ENCODE measurements around the gene GNAQ. TPM values are rescaled to one million over a fixed set of nuclear protein-coding genes. Genes with fewer than 3 reads are reported as not detected.

The GNAQ gene
- total and polyA plus RNA-seq, 8 donors, result 13.1 to 75.3 (median 38.5) TPM

- no peak for DNase-seq
- peak overlapping the region in 1 of 5 donors; percentile 10 for H3K27ac ChIP-seq
- intact Hi-C loops (cut with DNase I; ENCODE audit: low total_unique reads), result no loop called here
- H3K4me3 ChIP-seq, result no peak overlapping the region
- H3K4me1 ChIP-seq, result peaks cover 0 to 51% (median 15%) of the 10 kb centered on the region in 4 donors
- TF ChIP-seq, protein P1, sequence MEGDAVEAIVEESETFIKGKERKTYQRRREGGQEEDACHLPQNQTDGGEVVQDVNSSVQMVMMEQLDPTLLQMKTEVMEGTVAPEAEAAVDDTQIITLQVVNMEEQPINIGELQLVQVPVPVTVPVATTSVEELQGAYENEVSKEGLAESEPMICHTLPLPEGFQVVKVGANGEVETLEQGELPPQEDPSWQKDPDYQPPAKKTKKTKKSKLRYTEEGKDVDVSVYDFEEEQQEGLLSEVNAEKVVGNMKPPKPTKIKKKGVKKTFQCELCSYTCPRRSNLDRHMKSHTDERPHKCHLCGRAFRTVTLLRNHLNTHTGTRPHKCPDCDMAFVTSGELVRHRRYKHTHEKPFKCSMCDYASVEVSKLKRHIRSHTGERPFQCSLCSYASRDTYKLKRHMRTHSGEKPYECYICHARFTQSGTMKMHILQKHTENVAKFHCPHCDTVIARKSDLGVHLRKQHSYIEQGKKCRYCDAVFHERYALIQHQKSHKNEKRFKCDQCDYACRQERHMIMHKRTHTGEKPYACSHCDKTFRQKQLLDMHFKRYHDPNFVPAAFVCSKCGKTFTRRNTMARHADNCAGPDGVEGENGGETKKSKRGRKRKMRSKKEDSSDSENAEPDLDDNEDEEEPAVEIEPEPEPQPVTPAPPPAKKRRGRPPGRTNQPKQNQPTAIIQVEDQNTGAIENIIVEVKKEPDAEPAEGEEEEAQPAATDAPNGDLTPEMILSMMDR (IDR thresholded peaks at IDR 0.05), result no peak
- TF ChIP-seq EP300 (IDR thresholded peaks at IDR 0.05), result no peak
- no peak for TF ChIP-seq POLR2AphosphoS5 (IDR thresholded peaks at IDR 0.05)
- TF ChIP-seq POLR2A (IDR thresholded peaks at IDR 0.05), result no peak
- WGBS, 5 donors, result 64 to 85% (median 83%) methylated on average over 2 of the region's 2 CpGs
- H3K9me3 ChIP-seq, result no peaks in the 10 kb centered on the region
- no peaks in the 10 kb centered on the region for H3K27me3 ChIP-seq
- H3K36me3 ChIP-seq, result peaks cover 0 to 8% (median 5%) of the 10 kb centered on the region in 4 donors
Observed at GRCh38 chr9:77896269-77896937, 135.2 kb downstream of the GNAQ start.

DNA sequence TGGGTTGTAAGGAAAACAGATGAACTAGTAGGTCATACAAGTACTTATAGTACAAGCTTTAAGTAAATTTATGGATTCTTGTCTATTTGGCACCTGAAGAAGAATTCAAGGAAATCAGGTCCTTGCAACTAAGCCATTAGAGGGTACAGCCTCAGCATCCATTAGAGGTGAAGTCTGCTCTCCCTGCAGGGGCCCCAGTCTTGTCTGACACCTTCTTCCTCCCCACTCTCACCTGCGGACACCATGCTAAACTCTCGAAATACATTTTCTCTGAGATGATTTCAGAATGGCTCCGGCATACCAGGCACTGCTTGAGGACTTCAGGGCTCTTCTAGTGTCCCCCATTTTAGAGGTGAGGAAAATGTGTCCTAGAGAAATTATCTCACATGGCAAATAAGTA lies 137.9 kb downstream of the GNAQ start:
- intact Hi-C loops (cut with DNase I; ENCODE audit: low total_unique reads), result no loop called here
- no peak overlapping the region for H3K4me3 ChIP-seq
- no peaks in the 10 kb centered on the region for H3K27me3 ChIP-seq
- H3K4me1 ChIP-seq, result peaks cover 0 to 47% (median 12%) of the 10 kb centered on the region in 4 donors
- 95 to 99% (median 97%) methylated on average over 3 of the region's 3 CpGs for WGBS, 5 donors
- peaks cover 0 to 11% (median 5%) of the 10 kb centered on the region in 4 donors for H3K36me3 ChIP-seq
- H3K9me3 ChIP-seq, result no peaks in the 10 kb centered on the region
- H3K27ac ChIP-seq, result no peak overlapping the region
- TF ChIP-seq POLR2AphosphoS5 (IDR thresholded peaks at IDR 0.05), result no peak
- no peak for TF ChIP-seq POLR2A (IDR thresholded peaks at IDR 0.05)
- no peak for TF ChIP-seq EP300 (IDR thresholded peaks at IDR 0.05)
- TF ChIP-seq, protein P1 (IDR thresholded peaks at IDR 0.05), result no peak
- no peak for DNase-seq

DNA sequence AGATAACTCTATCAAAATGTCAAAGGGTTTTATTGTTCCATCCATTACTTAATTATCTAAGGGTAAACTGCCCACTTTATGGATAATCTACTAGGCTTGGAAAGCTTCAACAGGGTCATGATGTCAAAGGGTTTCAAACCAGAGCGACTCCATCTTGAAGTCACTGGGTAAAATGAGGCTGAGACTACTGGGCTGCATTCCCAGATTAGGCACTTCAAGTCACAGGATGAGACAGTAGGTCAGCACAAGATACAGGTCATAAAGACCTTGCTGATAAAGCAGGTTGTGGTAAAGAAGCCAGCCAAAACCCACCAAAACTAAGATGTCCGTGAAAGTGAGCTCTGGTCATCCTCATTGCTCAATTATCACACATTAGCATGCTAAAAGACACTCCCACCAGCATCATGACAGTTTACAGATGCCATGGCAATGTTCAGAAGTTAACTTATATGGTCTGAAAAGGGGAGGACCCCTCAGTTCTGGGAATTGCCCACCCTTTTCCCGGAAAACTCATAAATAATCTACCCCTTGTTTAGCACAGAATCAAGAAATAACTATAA lies 138.6 kb downstream of the GNAQ start:
- H3K9me3 ChIP-seq, result no peaks in the 10 kb centered on the region

DNA sequence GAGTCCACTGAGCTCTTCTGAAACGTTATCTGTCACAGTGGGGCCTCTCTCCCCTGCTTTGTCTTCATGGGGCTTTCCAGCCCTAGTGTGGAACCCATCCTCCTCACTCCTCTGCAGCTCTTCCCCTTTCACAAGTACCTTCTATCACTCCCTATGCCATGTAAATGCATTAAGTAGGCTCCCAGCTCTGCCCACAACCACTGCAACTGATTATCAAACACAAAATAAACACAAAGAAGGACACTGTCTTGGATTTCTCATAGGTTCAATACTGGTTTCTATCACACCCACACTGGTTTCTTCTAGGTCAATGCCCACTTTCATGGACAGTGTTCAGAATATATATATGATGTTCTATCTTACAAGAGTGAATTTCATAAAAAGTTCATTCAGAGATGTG lies 139.4 kb downstream of the GNAQ start:
- Histone ChIP-seq H3K4me1 (peaks cover 0 to 46% (median 15%) of the 10 kb centered on the region in 4 donors), H3K9me3 (no peaks in the 10 kb centered on the region), H3K4me3 (no peak overlapping the region), H3K27me3 (no peaks in the 10 kb centered on the region), H3K36me3 (peaks cover 0 to 11% (median 5%) of the 10 kb centered on the region in 4 donors), H3K27ac (no peak overlapping the region)
- intact Hi-C loops (cut with DNase I; ENCODE audit: low total_unique reads), result no loop called here
- 42 to 63% (median 56%) methylated on average over 1 of the region's 1 CpG for WGBS, 5 donors
- no peak for DNase-seq
- no peak for TF ChIP-seq EP300 (IDR thresholded peaks at IDR 0.05)
- no peak for TF ChIP-seq POLR2A (IDR thresholded peaks at IDR 0.05)
- TF ChIP-seq POLR2AphosphoS5 (IDR thresholded peaks at IDR 0.05), result no peak
- TF ChIP-seq, protein P1 (IDR thresholded peaks at IDR 0.05), result no peak

More for the DNA sequence above, 138.6 kb downstream of the GNAQ start:
- H3K27ac ChIP-seq, result no peak overlapping the region
- H3K4me3 ChIP-seq, result no peak overlapping the region
- no peak for TF ChIP-seq EP300 (IDR thresholded peaks at IDR 0.05)
- no peak for TF ChIP-seq POLR2A (IDR thresholded peaks at IDR 0.05)
- TF ChIP-seq, protein P1 (IDR thresholded peaks at IDR 0.05), result no peak
- no peak for TF ChIP-seq POLR2AphosphoS5 (IDR thresholded peaks at IDR 0.05)
- peaks cover 0 to 46% (median 14%) of the 10 kb centered on the region in 4 donors for H3K4me1 ChIP-seq
- DNase-seq, result no peak
- H3K27me3 ChIP-seq, result no peaks in the 10 kb centered on the region
- peaks cover 0 to 11% (median 5%) of the 10 kb centered on the region in 4 donors for H3K36me3 ChIP-seq
- 82 to 96% (median 95%) methylated on average over 3 of the region's 3 CpGs for WGBS, 5 donors
- intact Hi-C loops (cut with DNase I; ENCODE audit: low total_unique reads), result no loop called here
